Measurements from ENCODE around the gene DDX56. TPM values are rescaled to one million over a fixed set of nuclear protein-coding genes. Genes with fewer than 3 reads are reported as not detected.
A peak's percentile ranks its signal among the peaks of the same experiment; 100 is the strongest.

Gene DDX56, protein sequence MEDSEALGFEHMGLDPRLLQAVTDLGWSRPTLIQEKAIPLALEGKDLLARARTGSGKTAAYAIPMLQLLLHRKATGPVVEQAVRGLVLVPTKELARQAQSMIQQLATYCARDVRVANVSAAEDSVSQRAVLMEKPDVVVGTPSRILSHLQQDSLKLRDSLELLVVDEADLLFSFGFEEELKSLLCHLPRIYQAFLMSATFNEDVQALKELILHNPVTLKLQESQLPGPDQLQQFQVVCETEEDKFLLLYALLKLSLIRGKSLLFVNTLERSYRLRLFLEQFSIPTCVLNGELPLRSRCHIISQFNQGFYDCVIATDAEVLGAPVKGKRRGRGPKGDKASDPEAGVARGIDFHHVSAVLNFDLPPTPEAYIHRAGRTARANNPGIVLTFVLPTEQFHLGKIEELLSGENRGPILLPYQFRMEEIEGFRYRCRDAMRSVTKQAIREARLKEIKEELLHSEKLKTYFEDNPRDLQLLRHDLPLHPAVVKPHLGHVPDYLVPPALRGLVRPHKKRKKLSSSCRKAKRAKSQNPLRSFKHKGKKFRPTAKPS
- 10 to 100 TPM; 74.3 to 79.6 (median 79.2) TPM for polyA plus RNA-seq (ENCODE audit: insufficient read length in 3 of 3)

- DNase-seq (ENCODE audit: low read depth in 3 of 3, low spot score in 2 of 3), result peak; percentile 84 to 89 (median 87)
Observed at GRCh38 chr7:44573464-44574286, at the start of gene DDX56. Gene DDX56, minus strand, starts transcription at chr7:44573908. Its CDS starts 13 bp downstream, at chr7:44573895.

DNA sequence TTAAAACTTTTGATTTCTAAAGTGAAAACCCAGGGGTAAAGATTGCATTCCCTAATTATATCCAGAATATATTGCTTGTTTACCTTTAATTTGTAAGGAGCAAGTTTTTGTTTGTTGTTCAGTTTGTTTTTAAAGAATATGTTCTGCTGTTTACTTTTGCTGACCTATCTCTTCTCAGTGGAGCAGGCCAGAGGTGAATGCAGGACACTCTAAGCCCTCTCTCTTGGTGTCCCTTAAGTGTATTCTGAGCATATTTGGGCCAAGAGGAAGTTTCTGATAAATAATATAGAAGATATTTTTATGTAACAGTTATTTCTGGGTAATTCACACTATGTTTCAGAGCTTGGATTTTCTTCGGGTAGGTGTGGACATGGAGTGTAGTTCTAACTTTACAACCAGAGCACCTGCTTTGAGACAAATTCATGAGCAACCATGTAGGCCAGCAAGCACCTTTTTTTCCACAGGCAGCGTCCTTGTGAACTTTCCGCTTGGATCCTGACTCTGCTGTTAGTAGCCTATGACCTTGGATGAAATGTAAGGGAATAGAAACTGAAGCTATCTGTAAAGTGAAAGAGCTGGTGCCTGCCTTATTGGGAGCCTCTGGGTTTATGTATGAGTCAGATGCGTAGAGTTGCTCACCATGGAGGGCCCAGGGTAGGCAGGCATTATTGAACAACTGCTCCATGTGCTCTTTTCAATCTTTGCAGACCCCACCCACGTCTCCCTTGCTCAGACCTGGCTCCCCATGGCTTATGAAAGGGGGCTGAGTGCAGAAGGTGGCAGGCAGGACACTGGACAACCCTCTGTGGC, 48.8 kb upstream of the DDX56 start:
- DNase-seq (ENCODE audit: low read depth in 3 of 3, low spot score in 2 of 3), result no peak

DNA sequence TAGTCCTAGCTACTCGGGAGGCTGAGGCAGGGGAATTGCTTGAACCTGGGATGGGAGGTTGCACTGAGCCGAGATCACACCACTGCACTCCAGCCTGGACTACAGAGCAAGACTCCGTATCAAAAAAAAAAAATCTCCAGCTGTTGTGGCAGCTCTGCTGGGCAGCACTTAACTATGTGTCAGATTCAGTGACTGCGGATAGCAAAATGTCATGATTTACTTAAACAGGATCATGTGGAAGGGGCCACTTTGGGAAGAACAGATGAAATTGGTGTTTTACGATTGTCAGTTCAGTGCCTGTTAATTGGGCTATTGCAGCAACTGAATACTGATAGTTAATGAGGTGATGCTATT, 48.0 kb upstream of the DDX56 start:
- no peak for DNase-seq (ENCODE audit: low read depth in 3 of 3, low spot score in 2 of 3)

DNA sequence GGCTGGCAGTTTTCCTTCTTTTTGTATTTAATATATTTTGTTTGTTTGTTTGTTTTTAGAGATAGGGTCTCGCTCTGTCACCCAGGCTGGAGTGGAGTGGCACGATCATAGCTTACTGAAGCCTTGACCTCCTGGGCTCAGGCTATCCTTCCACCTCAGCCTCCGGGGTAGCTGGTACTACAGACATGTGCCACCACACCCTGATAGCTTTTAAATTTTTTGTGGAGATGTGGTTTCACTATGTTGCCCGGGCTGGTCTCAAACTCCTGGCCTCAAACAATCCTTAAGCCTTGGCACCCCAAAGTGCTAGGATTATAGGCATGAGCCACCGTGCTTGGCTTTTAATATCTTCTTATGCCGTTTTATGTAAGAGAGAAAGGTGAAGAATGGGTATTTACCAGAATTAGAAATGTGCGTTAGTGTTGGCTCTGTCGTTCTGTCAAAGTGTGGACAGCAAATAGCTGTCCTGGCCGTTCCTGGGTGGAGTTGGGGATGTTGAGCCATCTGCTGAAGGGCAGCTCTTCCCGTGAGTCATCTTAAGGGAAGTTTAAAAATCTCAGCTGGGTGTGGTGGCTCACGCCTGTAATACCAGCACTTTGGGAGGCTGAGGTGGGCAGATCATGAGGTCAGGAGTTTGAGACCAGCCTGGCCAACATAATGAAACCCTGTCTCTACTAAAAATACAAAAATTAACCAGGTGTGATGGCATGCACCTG, 47.5 kb upstream of the DDX56 start:
- DNase-seq (ENCODE audit: low read depth in 3 of 3, low spot score in 2 of 3), result no peak

GRCh38 chr7:44618753-44619152, 45.0 kb upstream of the DDX56 start:
- no peak for DNase-seq (ENCODE audit: low read depth in 3 of 3, low spot score in 2 of 3)

DNA sequence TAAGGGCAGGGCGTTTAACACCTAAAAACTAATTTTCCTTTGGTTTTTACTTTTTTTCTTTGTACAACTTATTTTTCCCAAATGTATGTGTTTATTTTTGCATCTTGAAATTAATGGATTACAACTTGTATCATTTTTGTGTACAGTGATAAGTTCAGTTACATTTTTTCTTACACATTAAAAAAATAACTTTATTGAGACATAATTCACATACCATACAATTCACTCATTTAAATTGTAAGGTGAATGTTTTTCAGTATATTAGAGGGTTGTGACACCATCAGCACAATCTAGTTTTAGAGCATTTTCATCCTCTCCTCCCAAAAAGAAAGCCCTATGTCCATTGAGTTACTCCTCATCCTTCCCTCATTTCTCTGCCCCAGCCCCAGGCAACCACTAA, 44.3 kb upstream of the DDX56 start:
- DNase-seq (ENCODE audit: low read depth in 3 of 3, low spot score in 2 of 3), result no peak

- no peak for DNase-seq (ENCODE audit: low read depth in 3 of 3, low spot score in 2 of 3)
Observed at GRCh38 chr7:44617225-44617890, 43.6 kb upstream of the DDX56 start.

DNA sequence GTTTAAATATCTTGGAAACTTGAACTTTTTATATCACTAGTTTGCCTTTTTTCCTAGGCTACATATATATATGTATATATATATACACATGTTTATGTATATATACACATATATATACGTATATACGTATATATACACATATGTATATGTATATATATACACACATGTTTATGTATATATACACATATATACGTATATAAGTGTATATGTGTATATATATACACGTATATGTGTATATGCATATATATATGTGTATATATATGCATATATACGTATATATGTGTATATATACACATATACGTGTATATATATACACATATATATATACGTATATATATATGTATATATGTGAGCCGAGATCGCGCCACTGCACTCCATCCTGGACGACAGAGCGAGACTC, 42.8 kb upstream of the DDX56 start:
- no peak for DNase-seq (ENCODE audit: low read depth in 3 of 3, low spot score in 2 of 3)

- no peak for DNase-seq (ENCODE audit: low read depth in 3 of 3, low spot score in 2 of 3)
Observed at GRCh38 chr7:44615793-44616192, 42.1 kb upstream of the DDX56 start.

GRCh38 chr7:44615149-44615611, 41.5 kb upstream of the DDX56 start:
- no peak for DNase-seq (ENCODE audit: low read depth in 3 of 3, low spot score in 2 of 3)

DNA sequence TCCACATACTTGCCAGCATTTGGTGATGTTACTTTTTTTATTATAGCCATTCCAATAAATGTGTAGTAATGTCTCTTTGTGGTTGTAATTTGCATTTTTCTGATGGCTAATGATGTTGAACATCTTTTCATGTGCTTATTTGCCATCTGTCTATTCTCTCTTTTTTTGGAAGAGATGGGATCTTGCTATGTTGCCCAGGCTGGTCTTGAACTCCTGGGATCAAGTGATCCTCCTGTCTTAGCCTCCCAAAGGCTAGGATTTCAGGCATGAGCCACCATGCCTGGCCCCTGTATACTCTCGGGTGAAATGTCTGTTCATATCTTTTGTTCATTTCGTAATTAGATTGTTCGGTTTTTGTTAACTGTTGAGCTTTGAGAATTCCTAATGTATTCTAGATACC, 36.1 kb upstream of the DDX56 start:
- DNase-seq (ENCODE audit: low read depth in 3 of 3, low spot score in 2 of 3), result no peak

- no peak for DNase-seq (ENCODE audit: low read depth in 3 of 3, low spot score in 2 of 3)
Observed at GRCh38 chr7:44608916-44609648, 35.4 kb upstream of the DDX56 start.

GRCh38 chr7:44607141-44608068, 33.7 kb upstream of the DDX56 start:
- DNase-seq (ENCODE audit: low read depth in 3 of 3, low spot score in 2 of 3), result no peak

GRCh38 chr7:44606341-44607140, 32.8 kb upstream of the DDX56 start, which contains the start of gene OGDH:
Gene OGDH, plus strand, starts transcription at chr7:44606627. Its CDS starts 17,717 bp downstream, at chr7:44624344.
- peak; percentile 94 to 98 (median 97) for DNase-seq (ENCODE audit: low read depth in 3 of 3, low spot score in 2 of 3)

DNA sequence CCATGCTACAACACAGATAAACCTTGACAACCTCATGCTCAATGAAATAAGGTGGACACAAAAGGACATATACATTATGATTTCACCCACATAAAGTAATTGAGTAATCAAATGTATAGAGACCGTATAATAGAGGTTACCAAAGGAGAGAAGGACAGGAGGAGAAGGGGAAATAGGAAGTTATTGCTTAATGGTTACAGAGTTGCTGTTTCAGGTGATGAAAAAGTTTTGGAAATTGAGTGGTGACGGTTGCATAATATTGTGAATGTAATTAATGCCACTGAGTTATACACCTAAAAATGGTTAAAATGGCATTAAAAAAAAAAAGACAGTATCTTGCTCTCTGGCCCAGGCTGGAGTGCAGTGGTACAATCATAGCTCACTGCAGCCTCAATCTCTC, 31.2 kb upstream of the DDX56 start:
- no peak for DNase-seq (ENCODE audit: low read depth in 3 of 3, low spot score in 2 of 3)

DNA sequence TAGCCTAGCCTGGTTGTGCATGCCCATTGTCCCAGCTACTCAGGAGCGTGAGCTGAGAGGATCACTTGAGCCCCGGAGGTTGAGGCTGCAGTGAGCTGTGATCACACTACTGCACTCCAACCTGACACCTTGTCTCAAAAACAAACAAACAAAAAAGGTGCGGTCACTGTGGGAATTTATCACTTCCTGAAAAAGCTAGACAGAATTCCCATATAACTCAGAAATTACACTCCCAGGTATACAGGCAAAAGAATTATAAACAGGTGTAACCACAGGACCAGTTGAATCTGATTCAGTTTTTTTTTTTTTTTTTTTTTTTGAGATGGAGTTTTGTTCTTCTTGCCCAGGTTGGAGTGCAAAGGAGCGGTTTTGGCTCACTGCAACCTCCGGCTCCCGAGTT, 29.5 kb upstream of the DDX56 start:
- DNase-seq (ENCODE audit: low read depth in 3 of 3, low spot score in 2 of 3), result no peak

DNA sequence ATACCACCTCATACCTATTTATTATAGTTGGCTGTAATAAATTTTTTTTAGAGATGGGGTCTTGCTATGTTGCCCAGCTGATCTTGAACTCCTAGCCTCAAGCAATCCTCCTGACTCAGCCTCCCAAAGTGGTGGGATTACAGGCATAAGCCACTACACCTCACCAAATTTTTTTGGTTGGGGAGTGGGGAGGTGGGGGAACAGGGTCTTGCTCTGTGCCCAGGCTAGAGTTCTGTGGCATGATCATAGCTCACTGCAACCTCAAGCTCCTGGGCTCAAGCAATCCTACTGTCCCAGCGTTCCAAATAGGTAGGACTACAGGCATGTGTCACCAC, 28.8 kb upstream of the DDX56 start:
- no peak for DNase-seq (ENCODE audit: low read depth in 3 of 3, low spot score in 2 of 3)

Data from right renal cortex interstitium (tissue), 3 donors.